ENCODE data around the gene SH2D3C.

The SH2D3C gene

DNA sequence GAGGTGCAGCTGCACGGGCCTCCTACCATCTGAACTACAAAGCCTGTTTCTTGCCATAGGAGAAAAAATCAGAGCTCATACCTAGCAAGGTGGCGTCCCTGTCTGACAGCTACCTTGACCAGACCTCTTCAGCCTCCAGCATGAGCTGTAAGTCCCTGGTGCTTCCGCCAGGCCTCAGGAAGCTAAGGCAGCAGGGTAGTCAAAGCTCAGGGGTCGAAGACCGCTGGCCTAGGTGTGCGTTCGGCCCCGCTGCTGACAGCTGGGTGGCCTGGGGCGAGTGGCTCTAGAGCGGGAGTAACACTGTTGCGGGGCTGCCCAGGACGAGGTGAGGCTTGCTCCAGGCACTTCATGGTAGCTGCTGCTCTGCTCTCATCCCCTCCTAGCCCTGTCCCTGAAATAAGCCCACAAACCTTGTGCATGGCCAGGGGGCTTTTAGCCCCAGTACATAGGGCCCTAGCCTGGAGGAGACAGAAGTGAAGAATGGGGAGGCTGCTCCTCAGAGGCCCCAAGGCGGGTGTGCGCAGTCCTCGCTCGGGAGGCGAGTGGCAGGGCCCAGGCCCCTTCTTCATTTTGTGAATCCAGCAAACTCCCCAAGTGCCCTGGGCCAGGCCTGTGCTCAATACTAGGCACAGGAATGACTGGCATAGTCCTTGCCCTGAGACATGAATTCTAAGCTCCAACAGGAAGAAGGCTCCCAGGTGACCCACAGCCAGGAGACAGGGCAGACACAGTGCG is 48.8 kb downstream of the SH2D3C start:
- Histone ChIP-seq H3K27ac (ENCODE audit: low read length) (no peak overlapping the region), H3K4me1 (ENCODE audit: insufficient read depth, low read length) (no peaks in the 10 kb centered on the region), H3K36me3 (ENCODE audit: insufficient read depth, low read depth, low read length) (no peaks in the 10 kb centered on the region), H3K9ac (ENCODE audit: low read depth, low read length) (no peak overlapping the region), H3K9me3 (ENCODE audit: insufficient read depth, low read depth, low read length) (no peaks in the 10 kb centered on the region), H3K4me3 (ENCODE audit: low read length) (no peak overlapping the region), H3K27me3 (ENCODE audit: insufficient read depth, low read length) (no peaks in the 10 kb centered on the region)

- Histone ChIP-seq H3K4me1 (ENCODE audit: insufficient read depth, low read length) (no peaks in the 10 kb centered on the region), H3K4me3 (ENCODE audit: low read length) (no peak overlapping the region), H3K27ac (ENCODE audit: low read length) (no peak overlapping the region), H3K27me3 (ENCODE audit: insufficient read depth, low read length) (no peaks in the 10 kb centered on the region), H3K9ac (ENCODE audit: low read depth, low read length) (no peak overlapping the region), H3K9me3 (ENCODE audit: insufficient read depth, low read depth, low read length) (no peaks in the 10 kb centered on the region), H3K36me3 (ENCODE audit: insufficient read depth, low read depth, low read length) (no peaks in the 10 kb centered on the region)
Observed at GRCh38 chr9:127728808-127729207, 49.7 kb downstream of the SH2D3C start.

GRCh38 chr9:127726871-127727270 is 51.6 kb downstream of the SH2D3C start:
- Histone ChIP-seq H3K4me3 (ENCODE audit: low read length) (no peak overlapping the region), H3K9me3 (ENCODE audit: insufficient read depth, low read depth, low read length) (no peaks in the 10 kb centered on the region), H3K27ac (ENCODE audit: low read length) (no peak overlapping the region), H3K9ac (ENCODE audit: low read depth, low read length) (no peak overlapping the region), H3K27me3 (ENCODE audit: insufficient read depth, low read length) (no peaks in the 10 kb centered on the region), H3K4me1 (ENCODE audit: insufficient read depth, low read length) (no peaks in the 10 kb centered on the region), H3K36me3 (ENCODE audit: insufficient read depth, low read depth, low read length) (no peaks in the 10 kb centered on the region)

- no peak overlapping the region for H3K27ac ChIP-seq (ENCODE audit: low read length)
- no peaks in the 10 kb centered on the region for H3K27me3 ChIP-seq (ENCODE audit: insufficient read depth, low read length)
- no peaks in the 10 kb centered on the region for H3K36me3 ChIP-seq (ENCODE audit: insufficient read depth, low read depth, low read length)
- H3K9ac ChIP-seq (ENCODE audit: low read depth, low read length) = no peak overlapping the region
- no peaks in the 10 kb centered on the region for H3K9me3 ChIP-seq (ENCODE audit: insufficient read depth, low read depth, low read length)
- no peaks in the 10 kb centered on the region for H3K4me1 ChIP-seq (ENCODE audit: insufficient read depth, low read length)
- no peak overlapping the region for H3K4me3 ChIP-seq (ENCODE audit: low read length)
Observed at GRCh38 chr9:127724012-127724411, 54.5 kb downstream of the SH2D3C start.

- H3K36me3 ChIP-seq (ENCODE audit: insufficient read depth, low read depth, low read length) = no peaks in the 10 kb centered on the region
- no peak overlapping the region for H3K9ac ChIP-seq (ENCODE audit: low read depth, low read length)
- no peak overlapping the region for H3K27ac ChIP-seq (ENCODE audit: low read length)
- no peaks in the 10 kb centered on the region for H3K4me1 ChIP-seq (ENCODE audit: insufficient read depth, low read length)
- no peaks in the 10 kb centered on the region for H3K9me3 ChIP-seq (ENCODE audit: insufficient read depth, low read depth, low read length)
- H3K27me3 ChIP-seq (ENCODE audit: insufficient read depth, low read length) = no peaks in the 10 kb centered on the region
- no peak overlapping the region for H3K4me3 ChIP-seq (ENCODE audit: low read length)
Observed at GRCh38 chr9:127723444-127723843, 55.0 kb downstream of the SH2D3C start.

GRCh38 chr9:127723013-127723412 is 55.5 kb downstream of the SH2D3C start:
- no peaks in the 10 kb centered on the region for H3K27me3 ChIP-seq (ENCODE audit: insufficient read depth, low read length)
- H3K27ac ChIP-seq (ENCODE audit: low read length) = no peak overlapping the region
- H3K9ac ChIP-seq (ENCODE audit: low read depth, low read length) = no peak overlapping the region
- H3K36me3 ChIP-seq (ENCODE audit: insufficient read depth, low read depth, low read length) = no peaks in the 10 kb centered on the region
- H3K4me3 ChIP-seq (ENCODE audit: low read length) = no peak overlapping the region
- H3K9me3 ChIP-seq (ENCODE audit: insufficient read depth, low read depth, low read length) = no peaks in the 10 kb centered on the region
- no peaks in the 10 kb centered on the region for H3K4me1 ChIP-seq (ENCODE audit: insufficient read depth, low read length)

GRCh38 chr9:127722055-127722745 is 56.3 kb downstream of the SH2D3C start:
- Histone ChIP-seq H3K36me3 (ENCODE audit: insufficient read depth, low read depth, low read length) (no peaks in the 10 kb centered on the region), H3K27ac (ENCODE audit: low read length) (no peak overlapping the region), H3K27me3 (ENCODE audit: insufficient read depth, low read length) (no peaks in the 10 kb centered on the region), H3K4me3 (ENCODE audit: low read length) (no peak overlapping the region), H3K9me3 (ENCODE audit: insufficient read depth, low read depth, low read length) (no peaks in the 10 kb centered on the region), H3K4me1 (ENCODE audit: insufficient read depth, low read length) (no peaks in the 10 kb centered on the region), H3K9ac (ENCODE audit: low read depth, low read length) (no peak overlapping the region)

GRCh38 chr9:127721391-127721821 is 57.1 kb downstream of the SH2D3C start:
- Histone ChIP-seq H3K4me1 (ENCODE audit: insufficient read depth, low read length) (no peaks in the 10 kb centered on the region), H3K4me3 (ENCODE audit: low read length) (no peak overlapping the region), H3K9ac (ENCODE audit: low read depth, low read length) (no peak overlapping the region), H3K9me3 (ENCODE audit: insufficient read depth, low read depth, low read length) (no peaks in the 10 kb centered on the region), H3K27ac (ENCODE audit: low read length) (no peak overlapping the region), H3K36me3 (ENCODE audit: insufficient read depth, low read depth, low read length) (no peaks in the 10 kb centered on the region), H3K27me3 (ENCODE audit: insufficient read depth, low read length) (no peaks in the 10 kb centered on the region)

DNA sequence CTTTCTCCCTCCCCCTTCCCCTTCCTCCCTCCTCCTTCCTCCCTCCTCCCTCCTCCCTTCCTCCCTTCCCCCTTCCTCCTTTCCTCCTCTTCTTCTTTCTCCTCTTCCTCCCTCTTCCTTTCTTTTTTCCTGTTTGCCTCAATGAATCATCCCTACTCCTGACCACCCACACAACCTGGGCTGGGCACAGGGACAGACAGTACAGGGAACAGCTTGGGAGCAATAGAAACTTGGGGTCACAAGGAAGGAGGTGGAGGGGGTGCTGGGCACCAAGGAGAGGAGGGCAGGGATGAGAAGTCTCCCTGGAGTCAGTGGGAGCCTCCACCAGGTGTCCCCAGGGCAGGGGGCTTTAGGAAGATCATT is 57.6 kb downstream of the SH2D3C start:
- H3K9ac ChIP-seq (ENCODE audit: low read depth, low read length) = no peak overlapping the region
- no peaks in the 10 kb centered on the region for H3K36me3 ChIP-seq (ENCODE audit: insufficient read depth, low read depth, low read length)
- H3K27me3 ChIP-seq (ENCODE audit: insufficient read depth, low read length) = no peaks in the 10 kb centered on the region
- H3K4me1 ChIP-seq (ENCODE audit: insufficient read depth, low read length) = no peaks in the 10 kb centered on the region
- no peaks in the 10 kb centered on the region for H3K9me3 ChIP-seq (ENCODE audit: insufficient read depth, low read depth, low read length)
- no peak overlapping the region for H3K4me3 ChIP-seq (ENCODE audit: low read length)
- H3K27ac ChIP-seq (ENCODE audit: low read length) = no peak overlapping the region

- Histone ChIP-seq H3K4me3 (ENCODE audit: low read length) (no peak overlapping the region), H3K27me3 (ENCODE audit: insufficient read depth, low read length) (no peaks in the 10 kb centered on the region), H3K36me3 (ENCODE audit: insufficient read depth, low read depth, low read length) (no peaks in the 10 kb centered on the region), H3K27ac (ENCODE audit: low read length) (no peak overlapping the region), H3K9ac (ENCODE audit: low read depth, low read length) (no peak overlapping the region), H3K9me3 (ENCODE audit: insufficient read depth, low read depth, low read length) (no peaks in the 10 kb centered on the region), H3K4me1 (ENCODE audit: insufficient read depth, low read length) (no peaks in the 10 kb centered on the region)
Observed at GRCh38 chr9:127720031-127720864, 58.2 kb downstream of the SH2D3C start.

DNA sequence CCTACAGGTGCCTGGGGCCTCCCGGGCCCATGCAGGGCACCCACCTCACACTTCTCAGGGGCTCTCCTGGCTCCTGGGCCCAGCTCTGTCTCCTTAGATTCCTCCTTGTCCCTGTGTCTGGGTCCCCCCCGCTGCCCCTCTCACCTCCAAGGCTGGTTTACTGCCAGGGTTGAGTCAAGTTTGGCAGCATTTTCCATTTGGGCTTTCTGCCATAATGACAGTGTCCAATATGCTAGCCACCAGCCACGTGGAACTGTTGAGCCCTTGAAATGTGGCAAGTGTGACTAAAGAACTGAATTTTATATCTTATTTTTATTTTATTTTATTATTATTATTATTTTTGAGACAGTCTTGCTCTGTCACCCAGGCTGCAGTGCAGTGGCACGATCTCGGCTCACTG is 60.7 kb downstream of the SH2D3C start:
- Histone ChIP-seq H3K9ac (ENCODE audit: low read depth, low read length) (no peak overlapping the region), H3K27me3 (ENCODE audit: insufficient read depth, low read length) (peaks cover 3% of the 10 kb centered on the region; the same call in 1 of the 2 replicates), H3K4me1 (ENCODE audit: insufficient read depth, low read length) (0 out of 2 replicates have a peak, but pooled peaks cover 4% of the 10 kb centered on the region), H3K27ac (ENCODE audit: low read length) (no peak overlapping the region), H3K4me3 (ENCODE audit: low read length) (no peak overlapping the region), H3K36me3 (ENCODE audit: insufficient read depth, low read depth, low read length) (no peaks in the 10 kb centered on the region), H3K9me3 (ENCODE audit: insufficient read depth, low read depth, low read length) (no peaks in the 10 kb centered on the region)
